H4 (cell line): ENCODE data around the gene IQGAP1. TPM values are rescaled to one million over a fixed set of nuclear protein-coding genes. Genes with fewer than 3 reads are reported as not detected.

Experiments used
- DNase-seq: peaks from one replicate; pipeline ENCODE4 v3.0.0-alpha.2; 2015; ENCODE audit warnings: low spot score
- total RNA-seq: library from RNA; depleted of rRNA; stranded (reverse); fragments of >200 nt; shearing (Covaris generic); gene quantifications from 2 replicates; pipeline ENCODE4 v1.2.3, GENCODE V29; 2014; rRNA removed

IQGAP1 gene
- total RNA-seq, 1 experiment from 2014 or later, result 53.3 TPM

DNA sequence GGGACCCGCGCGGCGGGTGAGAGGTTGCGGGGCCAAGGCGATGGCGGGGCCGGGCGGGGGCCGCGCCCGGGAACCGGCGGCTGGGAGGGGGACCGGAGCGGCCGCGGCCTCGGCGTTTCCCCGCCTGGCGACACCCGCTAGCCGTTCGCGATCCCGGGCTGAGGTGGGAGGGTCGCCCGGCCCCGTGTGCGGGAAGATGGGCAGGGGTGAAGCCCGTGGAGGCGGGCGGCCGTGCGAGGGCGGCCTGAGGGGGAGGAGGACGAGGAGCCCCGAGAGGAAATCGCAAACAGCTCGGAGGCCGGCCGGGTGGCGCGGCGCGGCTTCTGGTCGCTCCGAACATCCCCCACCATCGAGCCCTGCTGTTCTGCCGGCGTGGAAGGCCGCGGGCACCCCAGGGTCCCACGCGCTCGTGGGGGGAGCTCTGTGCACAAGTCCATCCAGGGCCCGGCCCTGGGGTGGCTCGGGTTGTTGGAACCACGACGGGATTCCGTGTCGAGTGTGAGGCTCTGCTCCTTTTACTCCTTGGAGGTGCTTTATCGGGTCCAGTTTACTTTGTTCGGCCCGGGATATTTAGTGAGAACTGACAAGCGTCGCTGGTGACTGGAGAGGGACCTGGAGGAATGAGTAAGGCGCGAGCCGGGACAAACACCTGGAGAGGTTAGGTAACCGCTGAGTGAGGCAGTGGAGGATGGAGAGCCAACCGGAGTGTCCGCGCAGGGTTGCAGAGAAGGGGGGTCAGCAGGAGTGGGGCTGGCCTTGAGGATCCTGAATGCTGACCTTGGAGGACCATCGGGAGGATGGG is 142.4 kb downstream of the IQGAP1 start:
- no peak for DNase-seq

DNA sequence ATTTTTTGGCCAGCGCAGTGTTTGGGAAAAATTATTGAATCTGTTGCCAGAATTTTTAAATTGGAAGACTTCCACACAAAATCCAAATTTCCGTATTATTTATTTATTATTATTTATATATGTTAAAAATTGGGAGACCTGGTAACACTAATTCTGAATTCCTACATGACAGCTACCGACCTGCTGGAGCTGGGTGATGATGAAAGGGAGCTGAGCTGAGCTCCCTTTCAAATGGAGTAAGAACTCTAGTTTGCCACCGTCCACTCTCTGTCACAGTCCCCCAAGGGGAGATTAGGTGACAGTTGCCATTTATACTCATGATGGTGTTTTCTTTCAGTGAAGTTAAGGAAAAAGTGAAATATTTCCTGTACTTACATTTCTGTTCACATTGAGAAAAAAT is 143.1 kb downstream of the IQGAP1 start:
- DNase-seq, result no peak

DNA sequence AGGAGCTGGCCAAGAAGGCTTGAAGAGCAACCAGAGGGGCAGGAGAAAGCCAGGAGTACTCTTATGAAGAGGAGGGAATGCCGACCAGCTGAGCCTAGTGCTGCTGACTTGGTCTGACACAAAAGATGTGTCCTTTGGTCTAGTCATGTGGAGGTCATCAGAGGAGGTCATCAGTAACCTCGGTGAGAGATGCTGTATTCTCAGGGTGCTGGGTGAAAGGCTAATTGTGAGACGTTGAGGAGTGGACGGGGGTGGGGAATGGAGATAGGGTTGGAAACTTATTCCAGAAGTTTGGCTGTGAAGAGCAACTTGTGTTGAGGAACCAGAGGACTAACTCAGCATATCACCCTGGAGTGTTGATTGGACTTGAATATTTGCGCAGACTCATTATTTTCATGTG is 147.2 kb downstream of the IQGAP1 start:
- no peak for DNase-seq

DNA sequence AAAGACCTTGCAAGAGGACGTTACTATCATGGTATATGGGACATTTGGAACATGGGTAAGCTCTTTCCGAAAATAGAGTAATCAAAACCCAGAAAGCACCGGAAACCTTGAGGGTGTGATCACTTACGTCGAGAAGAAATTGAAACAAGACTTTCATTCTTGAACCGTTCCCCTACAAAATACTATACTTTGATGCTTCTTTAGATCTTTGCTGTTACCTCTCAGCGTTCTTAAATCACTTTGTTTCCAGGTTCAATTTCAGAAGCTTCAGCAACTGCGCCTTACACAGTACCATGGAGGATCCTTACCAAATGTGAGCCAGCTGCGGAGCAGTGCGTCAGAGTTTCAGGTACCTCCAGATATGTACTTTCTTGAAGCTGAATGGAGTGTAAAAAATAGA is 151.7 kb downstream of the IQGAP1 start:
- no peak for DNase-seq

DNA sequence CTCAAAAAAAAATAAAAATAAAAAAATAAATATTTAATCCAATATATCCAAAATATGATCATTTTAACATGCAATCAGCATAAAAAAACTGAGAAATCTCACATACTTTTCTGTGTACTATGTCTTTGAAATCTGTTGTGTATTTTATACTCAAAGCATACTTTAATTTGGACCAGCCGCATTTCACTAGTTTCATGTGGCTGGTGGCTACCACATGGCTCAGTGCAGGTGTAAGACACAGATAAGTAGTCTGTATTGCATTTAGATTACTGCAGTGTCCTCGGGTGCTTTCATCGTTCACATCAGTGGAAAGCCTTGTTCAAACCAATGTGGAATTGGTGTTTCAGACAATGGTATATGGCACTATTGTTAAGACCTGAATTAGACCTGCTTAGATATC is 152.7 kb downstream of the IQGAP1 start:
- no peak for DNase-seq

DNA sequence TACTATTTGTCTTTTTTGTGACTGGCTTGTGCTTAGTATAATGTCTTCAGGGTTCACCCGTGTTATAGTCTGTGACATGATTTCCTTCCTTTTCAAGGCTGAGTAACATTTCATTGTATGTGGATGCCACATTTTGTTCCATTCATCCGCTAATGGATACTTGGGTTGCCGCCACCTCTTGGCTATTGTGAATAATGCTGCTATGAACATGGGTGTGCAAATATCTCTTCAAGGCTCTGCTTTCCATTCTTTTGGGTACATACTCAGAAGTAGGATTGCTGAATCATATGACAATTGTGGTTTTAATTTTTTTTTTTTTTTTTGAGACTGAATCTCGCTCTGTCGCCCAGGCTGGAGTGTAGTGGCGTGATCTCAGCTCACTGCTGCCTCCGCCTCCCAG is 157.1 kb downstream of the IQGAP1 start:
- no peak for DNase-seq

DNA sequence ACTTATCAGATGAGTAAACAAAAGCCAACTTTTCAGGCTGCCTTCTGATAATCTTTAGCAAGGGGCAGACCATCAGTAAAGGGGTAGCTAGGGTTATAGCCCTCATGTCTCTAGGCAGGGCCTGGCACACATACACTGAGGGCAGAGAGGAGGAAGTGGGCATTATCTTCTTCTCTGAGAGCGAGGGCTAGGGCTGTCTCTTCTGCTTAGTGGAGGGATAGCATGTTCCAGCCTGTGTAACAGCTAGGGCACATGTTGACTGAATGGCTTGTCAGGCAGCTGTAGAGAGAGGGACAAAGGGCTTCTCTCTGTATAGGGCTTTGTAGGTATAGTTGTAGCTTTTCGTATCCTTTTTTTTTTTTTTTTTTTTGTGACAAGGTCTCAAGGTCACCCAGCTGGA is 159.5 kb downstream of the IQGAP1 start:
- no peak for DNase-seq

DNA sequence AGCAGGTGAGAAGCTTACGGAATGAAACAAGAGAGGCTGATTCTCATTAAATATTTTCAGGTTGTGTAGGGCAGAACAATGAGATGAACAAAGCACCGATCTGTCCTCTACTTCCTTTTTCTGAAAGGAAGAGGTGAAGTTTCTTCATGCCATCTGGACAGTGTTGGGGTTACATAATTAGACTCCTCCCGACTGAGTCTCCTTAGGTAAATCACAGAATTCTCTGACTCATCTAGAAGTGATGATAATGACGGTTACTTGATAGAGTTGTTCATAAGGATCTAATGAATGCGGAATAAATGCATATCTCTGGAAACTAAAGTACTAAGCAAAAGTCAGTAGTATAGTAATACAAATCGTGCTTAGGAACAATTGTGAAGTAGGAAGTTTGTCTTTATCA is 162.9 kb downstream of the IQGAP1 start:
- no peak for DNase-seq

Other genes with a start within 250 kb of the IQGAP1 start
- 13.5 and 18.9 TPM in 2 replicates for gene SEMA4B, start 186.9 kb upstream of the IQGAP1 start, total RNA-seq
- 36.7 and 39.0 TPM in 2 replicates for gene CIB1, start 154.3 kb upstream of the IQGAP1 start, total RNA-seq
- gene GDPGP1, start 154.0 kb upstream of the IQGAP1 start, total RNA-seq, result 3.1 and 3.6 TPM in 2 replicates
- 0.06 TPM in 1 of 2 replicates, not detected in the other for gene TTLL13, start 138.7 kb upstream of the IQGAP1 start, total RNA-seq
- 66.1 and 74.5 TPM in 2 replicates for gene NGRN, start 122.6 kb upstream of the IQGAP1 start, total RNA-seq
- 0.23 and 0.48 TPM in 2 replicates for gene ZNF774, start 36.0 kb upstream of the IQGAP1 start, total RNA-seq
- gene CRTC3, start 141.7 kb downstream of the IQGAP1 start, total RNA-seq, result 6.8 and 6.9 TPM in 2 replicates